GM12878 (cell line): ENCODE data around the gene ZDBF2. TPM values are rescaled to one million over a fixed set of nuclear protein-coding genes. Genes with fewer than 3 reads are reported as not detected.
"Not testable (repeated sequence)": the region's sequence is repeated elsewhere in the genome, so short reads cannot be mapped to it uniquely, and the experiment has no call there.

Experiments
- ATAC-seq: fragments of 200-7000 bp; cut with Tn5 transposase; 3 replicates; pipeline ENCODE4 v1.9.1; 2020; ENCODE audit warnings: mild to moderate bottlenecking, moderate library complexity
- BruUV-seq: library from RNA; stranded (reverse); fragments of 400-500 nt; replicated peaks from 2 replicates; lab custom pipeline; 2021; lab: Mats Ljungman, UMichigan
- CTCF ChIA-PET: fragments of 300-600 bp; sonication (Branson Sonifier 250); formaldehyde crosslinking; extraction: SDS; loops from one replicate; lab custom pipeline; 2021; ENCODE audit warnings: inconsistent platforms; lab: Yijun Ruan, JAX
- POLR2A ChIA-PET: fragments of 350-600 bp; formaldehyde crosslinking; extraction: SDS; loops from one replicate; lab custom pipeline; 2021; ENCODE audit warnings: inconsistent platforms; lab: Charles Lee
- RAD21 ChIA-PET: fragments of 300-600 bp; sonication (Branson Sonifier 250); formaldehyde crosslinking; loops from one replicate; lab custom pipeline; 2023; ENCODE audit warnings: antibody characterized with exemption; ENCODE audit not compliant: unreplicated experiment; lab: Charles Lee
- SMC1A ChIA-PET: fragments of 300-600 bp; sonication (Branson Sonifier 250); formaldehyde crosslinking; loops from one replicate; lab custom pipeline; 2023; ENCODE audit not compliant: unreplicated experiment, uncharacterized antibody; lab: Charles Lee
- DNase-seq: peaks from one replicate; pipeline ENCODE4 v3.0.0-alpha.2; 2011; ENCODE audit warnings: low read depth, low spot score
- FAIRE-seq: peaks from 3 replicates; lab custom pipeline; 2011; peaks lifted over from hg19 to GRCh38; lab: Jason Lieb, UNC
- H2AFZ ChIP-seq: 2 replicates; pipeline ENCODE4 v1.6.0; 2011; ENCODE audit warnings: low read depth, low read length, control low read depth; ENCODE audit not compliant: control insufficient read depth
- H3K27ac ChIP-seq: 2 replicates; pipeline ENCODE4 v1.5.1; 2011; ENCODE audit warnings: control low read depth; ENCODE audit not compliant: control insufficient read depth, insufficient read depth
- H3K27me3 ChIP-seq, 2 experiments: replicated peaks in 1 of 2; 2 replicates each; pipeline versions ENCODE4 v1.6.0 to v1.6.1; 2011; ENCODE audit warnings: low read length in 1 of 2; ENCODE audit not compliant: control insufficient read depth in 2 of 2, insufficient read depth in 2 of 2
- H3K36me3 ChIP-seq, 2 experiments: 2 replicates each; pipeline ENCODE4 v1.5.1; 2011; ENCODE audit warnings: low read length in 1 of 2; ENCODE audit not compliant: control insufficient read depth in 2 of 2, insufficient read depth in 2 of 2
- H3K4me1 ChIP-seq: 2 replicates; pipeline ENCODE4 v1.6.1; 2011; ENCODE audit warnings: mild to moderate bottlenecking, low read length, moderate library complexity, mixed read lengths; ENCODE audit not compliant: control insufficient read depth, insufficient read depth
- H3K4me2 ChIP-seq: 2 replicates; pipeline ENCODE4 v1.6.0; 2011; ENCODE audit warnings: control low read depth; ENCODE audit not compliant: control insufficient read depth, insufficient read depth
- H3K4me3 ChIP-seq: fragments of 200-600 bp; sonication (generic); 2 replicates; pipeline ENCODE4 v1.5.1; 2016
- H3K79me2 ChIP-seq: 2 replicates; pipeline ENCODE4 v1.6.0; 2011; ENCODE audit warnings: low read length; ENCODE audit not compliant: control insufficient read depth, insufficient read depth
- H3K9ac ChIP-seq: 2 replicates; pipeline ENCODE4 v1.8.0; 2011; ENCODE audit warnings: low read length, control low read depth, mixed read lengths; ENCODE audit not compliant: control insufficient read depth, insufficient read depth
- H3K9me3 ChIP-seq: replicated peaks from 3 replicates; pipeline ENCODE4 v1.5.1; 2011; ENCODE audit warnings: mild to moderate bottlenecking, low read length; ENCODE audit not compliant: control insufficient read depth, insufficient read depth
- H4K20me1 ChIP-seq: 2 replicates; pipeline ENCODE4 v1.6.0; 2011; ENCODE audit not compliant: control insufficient read depth, insufficient read depth
- BHLHE40 ChIP-seq, 2 experiments: fragments of 450-650 bp in 1 of 2; IDR thresholded peaks; 2 replicates each; pipeline ENCODE4 v1.6.1; 2011 to 2017; ENCODE audit warnings: low read depth in 2 of 2, borderline replicate concordance in 1 of 2, improper control_type of control experiment in 1 of 2, low read length in 1 of 2, mild to moderate bottlenecking in 1 of 2
- CBFB ChIP-seq: IDR thresholded peaks from 2 replicates; pipeline ENCODE4 v1.6.1; 2016; ENCODE audit warnings: antibody characterized with exemption, low read depth
- CTCF ChIP-seq, 3 experiments: IDR thresholded peaks in 2 of 3; conservative IDR thresholded peaks in 1 of 3; 2 replicates each; pipeline ENCODE4 v1.5.1; 2011; ENCODE audit warnings: low read depth in 3 of 3, low read length in 3 of 3, mild to moderate bottlenecking in 3 of 3, control low read depth in 2 of 3, moderate library complexity in 2 of 3, inconsistent platforms in 1 of 3, mixed read lengths in 1 of 3; ENCODE audit not compliant: control insufficient read depth in 2 of 3, insufficient read depth in 1 of 3; ENCODE audit errors: extremely low read depth in 1 of 3
- JUND ChIP-seq: IDR thresholded peaks from 2 replicates; pipeline ENCODE4 v1.6.1; 2012; ENCODE audit warnings: low read depth, mild to moderate bottlenecking, low read length, improper control_type of control experiment, moderate library complexity
- NR2C2 ChIP-seq: IDR thresholded peaks from 2 replicates; pipeline ENCODE4 v1.6.1; 2011; ENCODE audit warnings: borderline replicate concordance, low read depth; ENCODE audit not compliant: control insufficient read depth, insufficient read length
- WGBS: methylation state at CpG from one replicate; pipeline ENCODE4 v1.1.6; 2016; ENCODE audit warnings: low lambda C conversion rate; ENCODE audit not compliant: insufficient replicate concordance, insufficient coverage; ENCODE audit errors: missing lambda C conversion rate; 5-methylcytosine and 5-hydroxymethylcytosine counted together
- in situ Hi-C: fragments of 300-500 bp; cut with MboI; formaldehyde crosslinking; loops from 9 replicates; pipeline ENCODE4 v1.14.3; 2018; ENCODE audit warnings: mixed read lengths
- intact Hi-C: fragments of 100-400 bp; cut with micrococcal nuclease; formaldehyde crosslinking; loops from one replicate; pipeline ENCODE4 v1.14.2; 2022; ENCODE audit not compliant: unreplicated experiment
- polyA plus RNA-seq, 11 experiments: library from polyadenylated mRNA; depleted of rRNA in 4 of 11; unstranded in 6 of 11; stranded (reverse) in 5 of 11; fragments of >200 nt; fragmentation: Nextera tagmentation in 4 of 11; fragmentation: Illumina TruSeq in 1 of 11; extraction: Ambion mirVana in 4 of 11; extraction: Trizol in 1 of 11; gene quantifications; 1 replicate in 1 of 11; 2 replicates in 10 of 11; pipeline versions ENCODE4 v1.2.1 to v1.2.3, GENCODE V29; 2011 to 2016; ENCODE audit warnings: inconsistent platforms in 2 of 11, missing spikeins in 2 of 11, low read depth in 1 of 11
- total RNA-seq, 4 experiments: library from RNA; depleted of rRNA in 3 of 4; stranded (reverse); fragments of >200 nt in 3 of 4; fragmentation: Illumina TruSeq in 1 of 4; extraction: Trizol in 1 of 4; gene quantifications; 2 replicates each; pipeline versions ENCODE4 v1.2.1 to v1.2.3, GENCODE V29; 2013 to 2021

ZDBF2 gene
- total and polyA plus RNA-seq, 10 of the 15 experiments (the other 5 are each of a cell fraction or from before 2014, with no cell fraction given) = 0.60 to 21.1 (median 4.2) TPM

- Histone ChIP-seq H3K79me2 (no peaks in the 10 kb centered on the region), H3K27ac (no peak overlapping the region), H3K4me3 (no peak overlapping the region), H4K20me1 (no peaks in the 10 kb centered on the region), H3K36me3 (no peaks in the 10 kb centered on the region), H2AFZ (no peak overlapping the region), H3K27me3 (no peaks in the 10 kb centered on the region), H3K9me3 (no peaks in the 10 kb centered on the region; the same call in 2 of the 3 replicates), H3K4me2 (no peak overlapping the region), H3K4me1 (no peaks in the 10 kb centered on the region), H3K9ac (no peak overlapping the region)
- no peak for DNase-seq
- in situ Hi-C loops = no loop called here
- WGBS = 94% methylated on average over 1 of the region's 1 CpG
- ChIA-PET SMC1A (interaction anchor here (1.1 to 2.0 kb wide), 4 partner anchors 15 to 205 kb away, joined by 3 to 8 read pairs (median 4); no protein-coding TSS in a partner anchor), POLR2A (interaction anchor here (1.1 kb wide), 1 partner anchor 16 kb away, joined by 4 read pairs; no protein-coding TSS in a partner anchor), RAD21 (interaction anchor here (0.6 to 1.0 kb wide), 4 partner anchors 15 to 194 kb away, joined by 3 to 5 read pairs (median 3); partner anchors contain the start of genes EEF1B2 and NDUFS1), CTCF (interaction anchor here (0.6 to 0.9 kb wide), 4 partner anchors 16 to 1530 kb away, joined by 3 to 4 read pairs (median 3); no protein-coding TSS in a partner anchor)
- FAIRE-seq = no peak
- no TSS peak for BruUV-seq
- peak; percentile 89 for ATAC-seq
- intact Hi-C loops = no loop called here
- TF ChIP-seq CBFB = no peak
- TF ChIP-seq CTCF (IDR thresholded peaks at IDR 0.05 in 2 of 3, conservative IDR thresholded peaks at IDR 0.05 in 1 of 3; ENCODE audit: control insufficient read depth in 2 of 3, extremely low read depth in 1 of 3, insufficient read depth in 1 of 3, low read depth in 3 of 3, low read length in 3 of 3) = peak in 2 of 3 experiments; percentile 7 to 16; a peak in 1 of 6 replicates
These were observed 79.2 kb downstream of the ZDBF2 start for GRCh38 chr2:206353685-206354084.

- H3K9ac ChIP-seq = no peak overlapping the region
- RAD21 ChIA-PET = interaction anchor here (0.6 to 1.4 kb wide), 5 partner anchors 14 to 194 kb away, joined by 3 to 5 read pairs (median 3); partner anchors contain the start of genes EEF1B2 and NDUFS1
- no TSS peak for BruUV-seq
- H3K27ac ChIP-seq = no peak overlapping the region
- ATAC-seq (peak; percentile 88), FAIRE-seq (no peak), DNase-seq (no peak)
- intact Hi-C loops (no loop called here), in situ Hi-C loops (no loop called here)
- H3K4me2 ChIP-seq = no peak overlapping the region
- SMC1A ChIA-PET = interaction anchor here (0.8 to 2.0 kb wide), 7 partner anchors 14 to 204 kb away, joined by 3 to 8 read pairs (median 3); no protein-coding TSS in a partner anchor
- H3K9me3 ChIP-seq = no peaks in the 10 kb centered on the region; the same call in 2 of the 3 replicates
- POLR2A ChIA-PET = interaction anchor here (1.1 kb wide), 1 partner anchor 16 kb away, joined by 4 read pairs; no protein-coding TSS in a partner anchor
- H3K79me2 ChIP-seq = no peaks in the 10 kb centered on the region
- H2AFZ ChIP-seq = no peak overlapping the region
- H3K4me3 ChIP-seq = no peak overlapping the region
- H3K27me3 ChIP-seq = no peaks in the 10 kb centered on the region
- 7% methylated on average over 6 of the region's 6 CpGs for WGBS
- TF ChIP-seq NR2C2 = no peak
- peak in 1 of 2 experiments; percentile 7; a peak in 1 of 4 replicates for TF ChIP-seq BHLHE40 (IDR thresholded peaks at IDR 0.05; ENCODE audit: borderline replicate concordance in 1 of 2, low read depth in 2 of 2, low read length in 1 of 2)
- TF ChIP-seq JUND = no peak
- H3K4me1 ChIP-seq = no peaks in the 10 kb centered on the region
- H4K20me1 ChIP-seq = no peaks in the 10 kb centered on the region
- H3K36me3 ChIP-seq = no peaks in the 10 kb centered on the region
- CTCF ChIA-PET = interaction anchor here (0.6 to 0.9 kb wide), 3 partner anchors 16 to 1530 kb away, joined by 3 read pairs; no protein-coding TSS in a partner anchor
These were observed 79.7 kb downstream of the ZDBF2 start for GRCh38 chr2:206354129-206354528.

GRCh38 chr2:206356840-206357239, 82.4 kb downstream of the ZDBF2 start:
- H3K27me3 ChIP-seq, H3K4me1 ChIP-seq, FAIRE-seq, H3K27ac ChIP-seq, in situ Hi-C loops, H2AFZ ChIP-seq, H3K36me3 ChIP-seq, H4K20me1 ChIP-seq, H3K79me2 ChIP-seq, H3K4me2 ChIP-seq, DNase-seq, POLR2A ChIA-PET, ATAC-seq, SMC1A ChIA-PET, CTCF ChIA-PET, H3K9me3 ChIP-seq, H3K9ac ChIP-seq, BruUV-seq, H3K4me3 ChIP-seq, RAD21 ChIA-PET, intact Hi-C loops: not testable (repeated sequence)
- 99% methylated on average over 23 of the region's 29 CpGs for WGBS
